ENCODE measurements around the gene MPIG6B.

DNA sequence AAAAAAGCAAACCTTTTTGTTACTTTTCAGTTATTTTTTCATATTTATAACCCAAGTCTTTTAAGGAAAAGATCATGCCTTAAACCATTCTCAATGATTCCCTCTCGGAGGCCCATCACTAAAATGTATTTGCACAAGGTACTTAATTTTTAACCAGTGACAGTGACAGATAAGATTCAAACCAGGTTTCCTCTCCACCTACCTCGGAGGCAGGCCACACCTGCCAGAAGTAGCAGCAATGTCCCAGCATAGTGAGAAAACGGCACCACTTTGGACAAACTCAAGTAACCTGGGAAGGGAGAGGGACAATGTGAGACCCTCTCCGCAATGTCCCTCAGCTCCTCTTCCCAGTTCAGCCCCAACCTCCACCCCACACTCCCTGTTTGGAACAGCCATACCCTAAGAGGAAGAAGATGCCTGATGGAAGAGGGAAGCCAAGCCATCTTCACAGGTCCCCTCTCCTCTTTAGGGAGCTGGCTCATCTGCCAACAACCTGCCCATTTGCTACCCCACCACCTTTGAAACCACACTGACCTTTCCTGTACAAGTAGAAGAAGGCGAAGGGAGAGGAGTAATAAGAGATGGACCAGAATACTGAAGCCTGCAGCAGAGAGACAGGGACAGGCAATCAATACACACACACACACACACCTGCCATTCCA is 22.3 kb upstream of the MPIG6B start:
- TF ChIP-seq, protein P1, sequence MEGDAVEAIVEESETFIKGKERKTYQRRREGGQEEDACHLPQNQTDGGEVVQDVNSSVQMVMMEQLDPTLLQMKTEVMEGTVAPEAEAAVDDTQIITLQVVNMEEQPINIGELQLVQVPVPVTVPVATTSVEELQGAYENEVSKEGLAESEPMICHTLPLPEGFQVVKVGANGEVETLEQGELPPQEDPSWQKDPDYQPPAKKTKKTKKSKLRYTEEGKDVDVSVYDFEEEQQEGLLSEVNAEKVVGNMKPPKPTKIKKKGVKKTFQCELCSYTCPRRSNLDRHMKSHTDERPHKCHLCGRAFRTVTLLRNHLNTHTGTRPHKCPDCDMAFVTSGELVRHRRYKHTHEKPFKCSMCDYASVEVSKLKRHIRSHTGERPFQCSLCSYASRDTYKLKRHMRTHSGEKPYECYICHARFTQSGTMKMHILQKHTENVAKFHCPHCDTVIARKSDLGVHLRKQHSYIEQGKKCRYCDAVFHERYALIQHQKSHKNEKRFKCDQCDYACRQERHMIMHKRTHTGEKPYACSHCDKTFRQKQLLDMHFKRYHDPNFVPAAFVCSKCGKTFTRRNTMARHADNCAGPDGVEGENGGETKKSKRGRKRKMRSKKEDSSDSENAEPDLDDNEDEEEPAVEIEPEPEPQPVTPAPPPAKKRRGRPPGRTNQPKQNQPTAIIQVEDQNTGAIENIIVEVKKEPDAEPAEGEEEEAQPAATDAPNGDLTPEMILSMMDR (IDR thresholded peaks at IDR 0.05), result no peak
- TF ChIP-seq EP300 (IDR thresholded peaks at IDR 0.05), result no peak

Measured in tibial nerve (tissue), 4 donors.